PFSK-1 (cell line): ENCODE results near the gene C20orf96.

ENCODE experiments used
- POLR2AphosphoS5 ChIP-seq: IDR thresholded peaks from 2 replicates; pipeline ENCODE4 v1.6.1; 2012; ENCODE audit warnings: low read depth, mild to moderate bottlenecking, control low read depth, low read length, moderate library complexity
- SIN3A ChIP-seq: IDR thresholded peaks from 2 replicates; pipeline ENCODE4 v1.6.1; 2012; ENCODE audit warnings: mild to moderate bottlenecking, low read length, moderate library complexity, borderline replicate concordance; ENCODE audit not compliant: insufficient read depth
- TAF1 ChIP-seq: IDR thresholded peaks from 2 replicates; pipeline ENCODE4 v1.6.1; 2012; ENCODE audit warnings: low read length, control low read depth, borderline replicate concordance; ENCODE audit not compliant: insufficient read depth
- TF ChIP-seq, protein P1 (sequence below), 2 experiments: IDR thresholded peaks; 2 replicates each; pipeline versions ENCODE4 v1.6.1 to v1.8.0; 2011 to 2012; ENCODE audit warnings: low read depth in 2 of 2, low read length in 2 of 2, control low read depth in 1 of 2, inconsistent platforms in 1 of 2, mild to moderate bottlenecking in 1 of 2, moderate library complexity in 1 of 2; ENCODE audit not compliant: insufficient read depth in 1 of 2

DNA sequence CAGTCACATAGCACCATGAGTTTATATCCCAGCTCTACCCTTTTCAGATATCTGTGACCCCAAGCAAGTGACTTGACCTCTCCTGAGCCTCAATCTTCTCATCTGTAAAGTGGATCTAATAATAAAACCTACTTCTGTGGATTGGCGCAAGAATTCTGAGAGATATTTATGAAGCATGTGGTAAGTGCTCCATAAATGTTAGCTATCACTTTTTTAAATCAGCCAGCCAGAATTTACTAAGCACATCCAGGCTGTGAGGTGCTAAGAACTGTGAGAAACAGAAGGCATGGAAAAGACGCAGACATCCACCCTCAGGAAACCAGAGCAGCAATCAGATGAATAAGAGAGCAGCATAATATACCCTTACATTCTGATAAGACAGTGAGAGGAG is 862 bp downstream of the C20orf96 start:
- TF ChIP-seq, protein P1, sequence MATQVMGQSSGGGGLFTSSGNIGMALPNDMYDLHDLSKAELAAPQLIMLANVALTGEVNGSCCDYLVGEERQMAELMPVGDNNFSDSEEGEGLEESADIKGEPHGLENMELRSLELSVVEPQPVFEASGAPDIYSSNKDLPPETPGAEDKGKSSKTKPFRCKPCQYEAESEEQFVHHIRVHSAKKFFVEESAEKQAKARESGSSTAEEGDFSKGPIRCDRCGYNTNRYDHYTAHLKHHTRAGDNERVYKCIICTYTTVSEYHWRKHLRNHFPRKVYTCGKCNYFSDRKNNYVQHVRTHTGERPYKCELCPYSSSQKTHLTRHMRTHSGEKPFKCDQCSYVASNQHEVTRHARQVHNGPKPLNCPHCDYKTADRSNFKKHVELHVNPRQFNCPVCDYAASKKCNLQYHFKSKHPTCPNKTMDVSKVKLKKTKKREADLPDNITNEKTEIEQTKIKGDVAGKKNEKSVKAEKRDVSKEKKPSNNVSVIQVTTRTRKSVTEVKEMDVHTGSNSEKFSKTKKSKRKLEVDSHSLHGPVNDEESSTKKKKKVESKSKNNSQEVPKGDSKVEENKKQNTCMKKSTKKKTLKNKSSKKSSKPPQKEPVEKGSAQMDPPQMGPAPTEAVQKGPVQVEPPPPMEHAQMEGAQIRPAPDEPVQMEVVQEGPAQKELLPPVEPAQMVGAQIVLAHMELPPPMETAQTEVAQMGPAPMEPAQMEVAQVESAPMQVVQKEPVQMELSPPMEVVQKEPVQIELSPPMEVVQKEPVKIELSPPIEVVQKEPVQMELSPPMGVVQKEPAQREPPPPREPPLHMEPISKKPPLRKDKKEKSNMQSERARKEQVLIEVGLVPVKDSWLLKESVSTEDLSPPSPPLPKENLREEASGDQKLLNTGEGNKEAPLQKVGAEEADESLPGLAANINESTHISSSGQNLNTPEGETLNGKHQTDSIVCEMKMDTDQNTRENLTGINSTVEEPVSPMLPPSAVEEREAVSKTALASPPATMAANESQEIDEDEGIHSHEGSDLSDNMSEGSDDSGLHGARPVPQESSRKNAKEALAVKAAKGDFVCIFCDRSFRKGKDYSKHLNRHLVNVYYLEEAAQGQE (IDR thresholded peaks at IDR 0.05; ENCODE audit: insufficient read depth in 1 of 2, low read depth in 2 of 2, low read length in 2 of 2), result no peak
- TF ChIP-seq SIN3A, result no peak
- TF ChIP-seq POLR2AphosphoS5, result no peak
- no peak for TF ChIP-seq TAF1
